ENCODE results near the gene PARN.
"Not testable (repeated sequence)": the region's sequence is repeated elsewhere in the genome, so short reads cannot be mapped to it uniquely, and the experiment has no call there.

The PARN gene

GRCh38 chr16:14472357-14472756 lies 157.7 kb downstream of the PARN start:
- no peak for DNase-seq (ENCODE audit: low spot score)

- no peak for DNase-seq (ENCODE audit: low spot score)
Observed at GRCh38 chr16:14470788-14471187, 159.3 kb downstream of the PARN start.

- DNase-seq (ENCODE audit: low spot score), result no peak
Observed at GRCh38 chr16:14465799-14466198, 164.3 kb downstream of the PARN start.

GRCh38 chr16:14464796-14465195 lies 165.3 kb downstream of the PARN start:
- DNase-seq (ENCODE audit: low spot score), result no peak

GRCh38 chr16:14464192-14464591 lies 165.9 kb downstream of the PARN start:
- no peak for DNase-seq (ENCODE audit: low spot score)

GRCh38 chr16:14462811-14463210 lies 167.2 kb downstream of the PARN start:
- no peak for DNase-seq (ENCODE audit: low spot score)

- no peak for DNase-seq (ENCODE audit: low spot score)
Observed at GRCh38 chr16:14460726-14461125, 169.3 kb downstream of the PARN start.

- no peak for DNase-seq (ENCODE audit: low spot score)
Observed at GRCh38 chr16:14458576-14458975, 171.5 kb downstream of the PARN start.

- no peak for DNase-seq (ENCODE audit: low spot score)
Observed at GRCh38 chr16:14456793-14457481, 173.1 kb downstream of the PARN start.

GRCh38 chr16:14455573-14455972 lies 174.5 kb downstream of the PARN start:
- no peak for DNase-seq (ENCODE audit: low spot score)

- DNase-seq (ENCODE audit: low spot score), result no peak
Observed at GRCh38 chr16:14454391-14454790, 175.7 kb downstream of the PARN start.

- DNase-seq (ENCODE audit: low spot score), result no peak
Observed at GRCh38 chr16:14452066-14452465, 178.0 kb downstream of the PARN start.

- DNase-seq (ENCODE audit: low spot score), result no peak
Observed at GRCh38 chr16:14450846-14451245, 179.2 kb downstream of the PARN start.

- no peak for DNase-seq (ENCODE audit: low spot score)
Observed at GRCh38 chr16:14449790-14450480, 180.1 kb downstream of the PARN start.

- DNase-seq (ENCODE audit: low spot score), result no peak
Observed at GRCh38 chr16:14449334-14449733, 180.7 kb downstream of the PARN start.

GRCh38 chr16:14448879-14449278 lies 181.2 kb downstream of the PARN start:
- DNase-seq (ENCODE audit: low spot score), result no peak

- no peak for DNase-seq (ENCODE audit: low spot score)
Observed at GRCh38 chr16:14447783-14448182, 182.3 kb downstream of the PARN start.

GRCh38 chr16:14446796-14447195 lies 183.3 kb downstream of the PARN start:
- DNase-seq (ENCODE audit: low spot score), result no peak

- no peak for DNase-seq (ENCODE audit: low spot score)
Observed at GRCh38 chr16:14445937-14446715, 183.9 kb downstream of the PARN start.

- no peak for DNase-seq (ENCODE audit: low spot score)
Observed at GRCh38 chr16:14444979-14445810, 184.9 kb downstream of the PARN start.

GRCh38 chr16:14441533-14441932 lies 188.5 kb downstream of the PARN start:
- not testable (repeated sequence) for DNase-seq (ENCODE audit: low spot score)

GRCh38 chr16:14438256-14438655 lies 191.8 kb downstream of the PARN start:
- DNase-seq (ENCODE audit: low spot score), result no peak

Data from globus pallidus (tissue), 1 donor.